K562 (cell line): ENCODE measurements around the gene KRT8. TPM values are rescaled to one million over a fixed set of nuclear protein-coding genes. Genes with fewer than 3 reads are reported as not detected.

ENCODE experiments used
- BCOR ChIP-seq: fragments of 450-650 bp; IDR thresholded peaks from 2 replicates; pipeline ENCODE4 v1.6.1; 2016
- CBX5 ChIP-seq: IDR thresholded peaks from 2 replicates; pipeline ENCODE4 v1.6.1; 2014; ENCODE audit warnings: low read depth, borderline replicate concordance
- E2F5 ChIP-seq: sonication (generic); formaldehyde crosslinking; IDR thresholded peaks from 2 replicates; pipeline ENCODE4 v1.8.0; 2022; ENCODE audit warnings: mild to moderate bottlenecking, missing genetic modification reagents
- KHSRP ChIP-seq: fragments of 450-650 bp; IDR thresholded peaks from 2 replicates; pipeline ENCODE4 v1.6.1; 2017
- SETDB1 ChIP-seq: IDR thresholded peaks from one replicate; pipeline ENCODE4 v1.6.1; 2012; ENCODE audit warnings: low read length, control low read depth, inconsistent platforms
- SRSF1 ChIP-seq: fragments of 200-400 bp; formaldehyde crosslinking; IDR thresholded peaks from 2 replicates; pipeline ENCODE4 v1.6.1; 2017; ENCODE audit warnings: mild to moderate bottlenecking, low read depth, low read length, moderate library complexity
- TEAD2 ChIP-seq: fragments of 450-650 bp; IDR thresholded peaks from 2 replicates; pipeline ENCODE4 v1.6.1; 2016; ENCODE audit warnings: missing genetic modification characterization, control low read depth, missing compliant biosample characterization
- ZNF197 ChIP-seq: fragments of 200-800 bp; sonication (Bioruptor generic); IDR thresholded peaks from 2 replicates; pipeline ENCODE4 v1.6.1; 2016; ENCODE audit warnings: low read depth, missing genetic modification characterization, missing compliant biosample characterization
- ZNF324 ChIP-seq: fragments of 250-450 bp; sonication (Bioruptor Pico); IDR thresholded peaks from 2 replicates; pipeline ENCODE4 v1.4.0; 2020; ENCODE audit warnings: mild to moderate bottlenecking
- ZNF398 ChIP-seq: fragments of 250-450 bp; sonication (Bioruptor Pico); IDR thresholded peaks from 2 replicates; pipeline ENCODE4 v1.8.0; 2021; ENCODE audit warnings: moderate library complexity, mild to moderate bottlenecking, inconsistent platforms
- ZNF57 ChIP-seq: fragments of 450-650 bp; formaldehyde crosslinking; IDR thresholded peaks from 2 replicates; pipeline ENCODE4 v1.4.0; 2020; ENCODE audit warnings: mild to moderate bottlenecking, moderate library complexity
- ZNF609 ChIP-seq: sonication (generic); formaldehyde crosslinking; IDR thresholded peaks from 2 replicates; pipeline ENCODE4 v1.8.1; 2023; ENCODE audit warnings: missing genetic modification reagents, mild to moderate bottlenecking, borderline replicate concordance
- ZNF644 ChIP-seq: fragments of 200-800 bp; sonication (Bioruptor generic); IDR thresholded peaks from 2 replicates; pipeline ENCODE4 v1.6.1; 2016; ENCODE audit warnings: low read depth, missing genetic modification characterization, missing compliant biosample characterization
- ZNF699 ChIP-seq: fragments of 250-450 bp; sonication (Bioruptor Pico); IDR thresholded peaks from 2 replicates; pipeline ENCODE4 v1.8.0; 2021; ENCODE audit warnings: mild to moderate bottlenecking, moderate library complexity; ENCODE audit not compliant: insufficient replicate concordance
- ZNF764 ChIP-seq: fragments of 250-450 bp; sonication (Bioruptor Pico); IDR thresholded peaks from 2 replicates; pipeline ENCODE4 v1.4.0; 2020; ENCODE audit warnings: low read depth, mild to moderate bottlenecking, moderate library complexity
- polyA plus RNA-seq, 8 experiments: library from polyadenylated mRNA; depleted of rRNA in 4 of 8; stranded (reverse) in 5 of 8; unstranded in 3 of 8; fragments of >200 nt; fragmentation: Nextera tagmentation in 2 of 8; fragmentation: Illumina TruSeq in 1 of 8; extraction: Ambion mirVana in 2 of 8; extraction: Trizol in 1 of 8; gene quantifications; 2 replicates each; pipeline versions ENCODE4 v1.2.1 to v1.2.3, GENCODE V29; 2011 to 2014; ENCODE audit warnings: inconsistent platforms in 1 of 8, missing spikeins in 1 of 8
- total RNA-seq, 7 experiments: library from RNA; depleted of rRNA in 6 of 7; stranded (reverse); fragments of >200 nt in 6 of 7; fragmentation: Illumina TruSeq in 2 of 7; extraction: Trizol in 2 of 7; gene quantifications; 2 replicates each; pipeline versions ENCODE4 v1.2.1 to v1.2.3, GENCODE V29; 2011 to 2021; ENCODE audit warnings: low replicate concordance in 1 of 7
- TF ChIP-seq, protein P1 (sequence below): sonication (generic); formaldehyde crosslinking; IDR thresholded peaks from 2 replicates; pipeline ENCODE4 v1.8.1; 2023; ENCODE audit warnings: mild to moderate bottlenecking, missing genetic modification reagents
- TF ChIP-seq, protein P2 (sequence below): fragments of 250-450 bp; sonication (Bioruptor Pico); IDR thresholded peaks from 2 replicates; pipeline ENCODE4 v1.8.0; 2021; ENCODE audit warnings: mild to moderate bottlenecking, moderate library complexity

KRT8 gene
- total and polyA plus RNA-seq, 9 of the 15 experiments (the other 6 are each of a cell fraction or from before 2014, with no cell fraction given): 41.5 to 661 (median 260) TPM

GRCh38 chr12:52903285-52903854 lies 1.5 kb downstream of the KRT8 start (continued):
- no peak for TF ChIP-seq ZNF609 (CRISPR knock-in tag)
- no peak for TF ChIP-seq ZNF197 (CRISPR knock-in tag)
- TF ChIP-seq, protein P1, sequence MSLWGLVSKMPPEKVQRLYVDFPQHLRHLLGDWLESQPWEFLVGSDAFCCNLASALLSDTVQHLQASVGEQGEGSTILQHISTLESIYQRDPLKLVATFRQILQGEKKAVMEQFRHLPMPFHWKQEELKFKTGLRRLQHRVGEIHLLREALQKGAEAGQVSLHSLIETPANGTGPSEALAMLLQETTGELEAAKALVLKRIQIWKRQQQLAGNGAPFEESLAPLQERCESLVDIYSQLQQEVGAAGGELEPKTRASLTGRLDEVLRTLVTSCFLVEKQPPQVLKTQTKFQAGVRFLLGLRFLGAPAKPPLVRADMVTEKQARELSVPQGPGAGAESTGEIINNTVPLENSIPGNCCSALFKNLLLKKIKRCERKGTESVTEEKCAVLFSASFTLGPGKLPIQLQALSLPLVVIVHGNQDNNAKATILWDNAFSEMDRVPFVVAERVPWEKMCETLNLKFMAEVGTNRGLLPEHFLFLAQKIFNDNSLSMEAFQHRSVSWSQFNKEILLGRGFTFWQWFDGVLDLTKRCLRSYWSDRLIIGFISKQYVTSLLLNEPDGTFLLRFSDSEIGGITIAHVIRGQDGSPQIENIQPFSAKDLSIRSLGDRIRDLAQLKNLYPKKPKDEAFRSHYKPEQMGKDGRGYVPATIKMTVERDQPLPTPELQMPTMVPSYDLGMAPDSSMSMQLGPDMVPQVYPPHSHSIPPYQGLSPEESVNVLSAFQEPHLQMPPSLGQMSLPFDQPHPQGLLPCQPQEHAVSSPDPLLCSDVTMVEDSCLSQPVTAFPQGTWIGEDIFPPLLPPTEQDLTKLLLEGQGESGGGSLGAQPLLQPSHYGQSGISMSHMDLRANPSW (CRISPR knock-in tag): no peak
- 0 out of 2 replicates have a peak, but pooled peaks have one; percentile 7 for TF ChIP-seq ZNF644
- TF ChIP-seq SETDB1: no peak
- no peak for TF ChIP-seq KHSRP
- TF ChIP-seq SRSF1: no peak
- no peak for TF ChIP-seq BCOR
- TF ChIP-seq ZNF57 (CRISPR knock-in tag): no peak
- TF ChIP-seq, protein P2, sequence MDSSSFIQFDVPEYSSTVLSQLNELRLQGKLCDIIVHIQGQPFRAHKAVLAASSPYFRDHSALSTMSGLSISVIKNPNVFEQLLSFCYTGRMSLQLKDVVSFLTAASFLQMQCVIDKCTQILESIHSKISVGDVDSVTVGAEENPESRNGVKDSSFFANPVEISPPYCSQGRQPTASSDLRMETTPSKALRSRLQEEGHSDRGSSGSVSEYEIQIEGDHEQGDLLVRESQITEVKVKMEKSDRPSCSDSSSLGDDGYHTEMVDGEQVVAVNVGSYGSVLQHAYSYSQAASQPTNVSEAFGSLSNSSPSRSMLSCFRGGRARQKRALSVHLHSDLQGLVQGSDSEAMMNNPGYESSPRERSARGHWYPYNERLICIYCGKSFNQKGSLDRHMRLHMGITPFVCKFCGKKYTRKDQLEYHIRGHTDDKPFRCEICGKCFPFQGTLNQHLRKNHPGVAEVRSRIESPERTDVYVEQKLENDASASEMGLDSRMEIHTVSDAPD (CRISPR knock-in tag): no peak
- TF ChIP-seq ZNF398 (CRISPR knock-in tag): no peak
- no peak for TF ChIP-seq TEAD2 (tag)
- no peak for TF ChIP-seq CBX5
- no peak for TF ChIP-seq ZNF764 (CRISPR knock-in tag)
- TF ChIP-seq ZNF324: no peak
- no peak for TF ChIP-seq ZNF699 (CRISPR knock-in tag)
- TF ChIP-seq E2F5: no peak
